ENCODE measurements around the gene RSRC2. TPM values are rescaled to one million over a fixed set of nuclear protein-coding genes. Genes with fewer than 3 reads are reported as not detected.
"Not testable (repeated sequence)": the region's sequence is repeated elsewhere in the genome, so short reads cannot be mapped to it uniquely, and the experiment has no call there.

Gene RSRC2
- total RNA-seq, 1 experiment from 2014 or later, result 64.9 TPM

DNA sequence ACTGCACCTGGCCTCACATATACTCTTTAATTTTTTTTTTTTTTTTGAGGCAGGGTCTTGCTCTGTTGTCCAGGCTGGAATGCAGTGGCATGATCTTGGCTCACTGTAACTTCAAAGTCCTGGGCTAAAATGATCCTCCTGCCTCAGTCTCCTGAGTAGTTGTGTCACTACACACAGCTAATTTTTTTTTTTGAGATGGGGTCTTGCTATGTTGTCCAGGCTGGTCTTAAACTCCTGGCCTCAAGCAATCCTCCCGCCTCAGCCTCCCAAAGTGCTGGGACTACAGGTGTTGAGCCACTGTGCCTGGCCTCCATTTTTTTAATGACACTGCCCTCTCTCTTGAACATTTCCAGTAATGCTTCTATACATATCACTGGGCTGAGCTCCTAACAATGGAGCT is 42.4 kb downstream of the RSRC2 start:
- H3K4me3 Mint-ChIP-seq; H2BK20ac ChIP-seq (ENCODE audit: low read depth, low read length, poor library complexity, severe bottlenecking); H3K27me3 Mint-ChIP-seq (ENCODE audit: low read depth): not testable (repeated sequence)

More for the DNA sequence above, 42.4 kb downstream of the RSRC2 start:
- H3K9ac ChIP-seq (ENCODE audit: extremely low read depth, insufficient read length, low read length); H3K4me1 ChIP-seq (ENCODE audit: insufficient read depth, low read length); H4K8ac ChIP-seq (replicated peaks; ENCODE audit: insufficient read length, low read depth, low read length); H3K9me3 ChIP-seq (ENCODE audit: control insufficient read depth, low read depth, low read length); DNase-seq; H2BK5ac ChIP-seq (ENCODE audit: insufficient read length, low read length); H3K18ac ChIP-seq (ENCODE audit: insufficient read length, low read depth, low read length); H4K91ac ChIP-seq (ENCODE audit: insufficient read length, low read depth, low read length); H3K4ac ChIP-seq (ENCODE audit: low read depth, low read length); H3K4me1 Mint-ChIP-seq; H2AK5ac ChIP-seq (ENCODE audit: insufficient read length, low read length); H3K23me2 ChIP-seq (ENCODE audit: insufficient read length, low read depth, low read length, poor library complexity, severe bottlenecking); H3K79me2 ChIP-seq (ENCODE audit: insufficient read depth, low read length); H2BK120ac ChIP-seq (ENCODE audit: low read depth, low read length, poor library complexity, severe bottlenecking); H4K20me1 ChIP-seq (ENCODE audit: control insufficient read depth, insufficient read depth, insufficient read length); H3K14ac ChIP-seq (ENCODE audit: insufficient read depth, low read length); H3K9me3 Mint-ChIP-seq; H3K4me2 ChIP-seq (ENCODE audit: insufficient read depth, insufficient read length, low read length); H3K56ac ChIP-seq (ENCODE audit: insufficient read length, low read depth, low read length); H3K23ac ChIP-seq (ENCODE audit: insufficient read length, low read depth, low read length); H2AFZ ChIP-seq (ENCODE audit: low read length); H3K27ac Mint-ChIP-seq; H4K5ac ChIP-seq (ENCODE audit: insufficient read length, low read depth, low read length); H3K79me1 ChIP-seq (ENCODE audit: insufficient read depth, low read depth, low read length, poor library complexity, severe bottlenecking); H2BK15ac ChIP-seq (ENCODE audit: low read depth, low read length); H2BK12ac ChIP-seq (ENCODE audit: insufficient read length, low read depth, low read length); H3T11ph ChIP-seq (ENCODE audit: low read length); H3K27me3 ChIP-seq (ENCODE audit: insufficient read depth, low read length); H3K27ac ChIP-seq (ENCODE audit: insufficient read length, low read depth, low read length): not testable (repeated sequence)
- H3K36me3 Mint-ChIP-seq (ENCODE audit: insufficient read depth in 1 of 3, low read depth in 3 of 3), result peaks cover 45 to 82% (median 69%) of the 10 kb centered on the region in 3 experiments; a peak in 6 of 7 replicates
- WGBS (ENCODE audit: extremely low coverage, insufficient read length, low lambda C conversion rate), result no CpG with 5 or more reads among the region's 1 CpG
